ENCODE results near the gene ADRA2A. TPM values are rescaled to one million over a fixed set of nuclear protein-coding genes. Genes with fewer than 3 reads are reported as not detected.

The ADRA2A gene
- total and polyA plus RNA-seq, 11 donors: 0.19 to 3.9 (median 0.44) TPM

DNA sequence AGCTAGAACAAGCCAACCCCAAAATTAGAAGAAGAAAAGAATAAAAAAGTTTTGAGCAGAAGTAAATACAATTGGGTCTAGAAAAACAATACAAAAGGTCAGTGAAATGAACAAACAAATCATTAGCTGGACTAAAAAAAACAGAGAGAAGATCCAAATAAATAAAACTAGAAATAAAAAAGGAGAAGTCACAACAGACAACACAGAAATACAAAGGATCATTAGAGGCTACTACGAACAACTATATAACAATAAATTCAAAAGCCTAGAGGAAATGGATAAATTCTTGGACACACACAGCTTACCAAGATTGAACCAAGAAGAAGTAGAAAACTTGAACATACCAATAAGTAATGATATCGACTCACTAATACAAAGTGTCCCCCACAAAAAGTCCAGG lies 13.4 kb upstream of the ADRA2A start:
- H3K4me3 ChIP-seq: no peak overlapping the region
- peaks cover 0 to 19% (median 0%) of the 10 kb centered on the region in 9 donors for H3K27me3 ChIP-seq
- intact Hi-C loops (cut with DNase I): no loop called here

DNA sequence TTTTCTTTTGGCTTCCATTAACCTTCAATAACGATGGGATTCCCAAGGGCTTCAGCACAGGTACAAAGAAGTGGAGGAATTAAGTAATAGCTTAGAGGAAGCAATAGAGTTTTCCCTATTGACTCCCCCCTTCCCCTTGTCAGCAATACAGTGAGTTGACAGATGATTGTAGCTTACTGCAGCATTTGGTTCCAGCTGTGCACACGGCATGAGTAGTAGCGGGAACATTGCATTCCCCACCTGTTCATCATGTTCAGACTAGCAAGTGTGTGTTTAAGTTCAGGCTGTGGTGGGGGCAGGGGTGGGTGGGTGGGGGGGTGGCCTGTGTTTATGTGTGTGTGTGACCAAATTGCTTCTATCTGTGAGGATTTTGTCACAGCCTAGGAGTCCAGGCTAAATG lies 4.6 kb upstream of the ADRA2A start:
- peaks cover 0 to 21% (median 15%) of the 10 kb centered on the region in 12 donors for H3K4me1 ChIP-seq
- intact Hi-C loops (cut with DNase I): loop anchor here in 5 of 10 donors (5.0 to 10.0 kb wide), 5 partner anchors 253 to 1065 kb away; no protein-coding TSS in a partner anchor
- no peak overlapping the region for H3K27ac ChIP-seq
- H3K4me3 ChIP-seq: no peak overlapping the region
- peaks cover 13 to 77% (median 42%) of the 10 kb centered on the region in 9 donors for H3K27me3 ChIP-seq
- no peak for ATAC-seq
- TF ChIP-seq, protein P1, sequence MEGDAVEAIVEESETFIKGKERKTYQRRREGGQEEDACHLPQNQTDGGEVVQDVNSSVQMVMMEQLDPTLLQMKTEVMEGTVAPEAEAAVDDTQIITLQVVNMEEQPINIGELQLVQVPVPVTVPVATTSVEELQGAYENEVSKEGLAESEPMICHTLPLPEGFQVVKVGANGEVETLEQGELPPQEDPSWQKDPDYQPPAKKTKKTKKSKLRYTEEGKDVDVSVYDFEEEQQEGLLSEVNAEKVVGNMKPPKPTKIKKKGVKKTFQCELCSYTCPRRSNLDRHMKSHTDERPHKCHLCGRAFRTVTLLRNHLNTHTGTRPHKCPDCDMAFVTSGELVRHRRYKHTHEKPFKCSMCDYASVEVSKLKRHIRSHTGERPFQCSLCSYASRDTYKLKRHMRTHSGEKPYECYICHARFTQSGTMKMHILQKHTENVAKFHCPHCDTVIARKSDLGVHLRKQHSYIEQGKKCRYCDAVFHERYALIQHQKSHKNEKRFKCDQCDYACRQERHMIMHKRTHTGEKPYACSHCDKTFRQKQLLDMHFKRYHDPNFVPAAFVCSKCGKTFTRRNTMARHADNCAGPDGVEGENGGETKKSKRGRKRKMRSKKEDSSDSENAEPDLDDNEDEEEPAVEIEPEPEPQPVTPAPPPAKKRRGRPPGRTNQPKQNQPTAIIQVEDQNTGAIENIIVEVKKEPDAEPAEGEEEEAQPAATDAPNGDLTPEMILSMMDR (IDR thresholded peaks at IDR 0.05): no peak
- TF ChIP-seq POLR2A (IDR thresholded peaks at IDR 0.05): no peak
- DNase-seq: no peak
- no peaks in the 10 kb centered on the region for H3K36me3 ChIP-seq
- peaks cover 0 to 13% (median 0%) of the 10 kb centered on the region in 12 donors for H3K9me3 ChIP-seq
- 36 to 56% (median 54%) methylated on average over 3 of the region's 3 CpGs for WGBS, 4 donors

More for the DNA sequence above, 13.4 kb upstream of the ADRA2A start:
- ATAC-seq (no peak), DNase-seq (no peak)
- 82 to 91% (median 84%) methylated on average over 2 of the region's 2 CpGs for WGBS, 4 donors
- TF ChIP-seq, protein P1 (IDR thresholded peaks at IDR 0.05): no peak
- TF ChIP-seq POLR2A (IDR thresholded peaks at IDR 0.05): no peak
- peaks cover 0 to 12% (median 0%) of the 10 kb centered on the region in 12 donors for H3K9me3 ChIP-seq
- no peaks in the 10 kb centered on the region for H3K36me3 ChIP-seq
- H3K27ac ChIP-seq: no peak overlapping the region
- no peaks in the 10 kb centered on the region for H3K4me1 ChIP-seq

DNA sequence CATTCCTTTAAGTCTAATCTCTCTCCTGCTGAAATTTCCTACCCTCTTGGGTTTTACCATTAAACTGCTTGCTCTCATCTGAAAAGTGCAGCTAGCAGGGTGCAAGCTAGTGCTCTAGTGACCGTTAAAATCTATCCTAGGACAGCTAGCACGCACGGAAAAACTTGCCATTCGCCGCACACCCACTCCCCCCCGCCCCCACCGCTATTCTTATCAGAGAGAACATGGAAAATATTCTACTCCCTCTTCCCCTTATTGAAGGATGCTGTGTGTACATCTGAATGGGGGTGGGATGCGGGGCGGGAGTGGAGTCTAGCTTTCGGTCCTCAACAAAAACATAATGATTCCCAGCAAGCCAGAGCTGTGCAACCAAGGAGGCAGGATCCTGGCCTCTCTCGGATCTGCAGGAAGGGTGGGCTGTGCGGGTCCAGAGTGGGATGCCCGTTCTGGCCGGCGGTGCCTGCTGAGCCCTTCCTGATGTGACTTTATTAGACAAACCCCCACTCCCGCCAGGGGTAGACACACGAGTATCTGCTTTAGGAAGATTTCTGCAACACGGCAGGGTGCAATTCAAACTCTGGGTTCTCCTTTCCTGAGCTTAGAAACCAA lies 1.1 kb upstream of the ADRA2A start:
- 12 to 21% (median 14%) methylated on average over 17 to 18 of the region's 18 CpGs for WGBS, 4 donors
- peak overlapping the region in 11 of 12 donors; percentile 25 to 63 (median 50) for H3K4me3 ChIP-seq
- H3K36me3 ChIP-seq: no peaks in the 10 kb centered on the region
- no peaks in the 10 kb centered on the region for H3K9me3 ChIP-seq
- ATAC-seq: peak in 1 of 4 donors; percentile 5
- DNase-seq: no peak
- peaks cover 5 to 37% (median 24%) of the 10 kb centered on the region in 12 donors for H3K4me1 ChIP-seq
- no peak for TF ChIP-seq POLR2A (IDR thresholded peaks at IDR 0.05)
- TF ChIP-seq, protein P1 (IDR thresholded peaks at IDR 0.05): no peak
- intact Hi-C loops (cut with DNase I): loop anchor here in 8 of 10 donors (2.0 to 10.0 kb wide), 10 partner anchors 249 to 1062 kb away; no protein-coding TSS in a partner anchor
- H3K27ac ChIP-seq: no peak overlapping the region
- H3K27me3 ChIP-seq: peaks cover 29 to 90% (median 67%) of the 10 kb centered on the region in 9 donors

DNA sequence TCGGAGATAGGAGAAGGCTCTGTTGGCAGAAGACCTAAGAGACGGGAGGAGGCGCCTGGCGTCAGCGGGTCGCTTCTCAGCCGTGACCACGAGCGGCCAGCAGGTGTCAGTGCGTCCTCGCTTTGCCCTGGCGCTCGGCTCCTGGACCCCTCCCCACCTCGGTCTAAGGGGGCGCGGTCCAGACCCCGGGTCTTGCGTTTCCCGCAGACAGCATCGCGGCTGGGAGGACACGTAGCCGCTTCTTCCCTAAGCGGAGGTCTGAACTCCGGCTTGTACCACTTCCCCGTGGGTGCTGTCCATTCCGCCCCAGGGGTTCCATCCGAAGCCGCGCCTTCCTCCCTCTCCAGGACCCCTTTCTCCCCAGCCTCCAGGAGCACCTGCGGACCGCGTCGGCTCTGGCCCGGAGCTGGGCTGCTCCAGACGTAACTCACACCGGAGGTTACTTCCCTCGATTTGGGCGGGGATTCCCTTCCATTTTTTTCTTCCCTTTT lies 593 bp upstream of the ADRA2A start:
- Histone ChIP-seq H3K27ac (no peak overlapping the region), H3K9me3 (no peaks in the 10 kb centered on the region), H3K27me3 (peaks cover 29 to 92% (median 67%) of the 10 kb centered on the region in 9 donors), H3K36me3 (no peaks in the 10 kb centered on the region), H3K4me3 (peak overlapping the region; percentile 25 to 63 (median 51)), H3K4me1 (peaks cover 5 to 37% (median 24%) of the 10 kb centered on the region in 12 donors)
- DNase-seq (peak; percentile 39 to 84 (median 52)), ATAC-seq (peak; percentile 66 to 89 (median 83))
- intact Hi-C loops (cut with DNase I): loop anchor here in 8 of 10 donors (2.0 to 10.0 kb wide), 10 partner anchors 249 to 1061 kb away; no protein-coding TSS in a partner anchor
- WGBS, 4 donors: 1% methylated on average over 10 to 39 of the region's 39 CpGs
- no peak for TF ChIP-seq POLR2A (IDR thresholded peaks at IDR 0.05)
- TF ChIP-seq, protein P1 (IDR thresholded peaks at IDR 0.05): peak; percentile 62 to 82 (median 73)

All from heart left ventricle (tissue), 16 donors.